Left kidney (tissue), 2 donors: ENCODE measurements around the gene MRPS10. TPM values are rescaled to one million over a fixed set of nuclear protein-coding genes. Genes with fewer than 3 reads are reported as not detected.
"Not testable (repeated sequence)": the region's sequence is repeated elsewhere in the genome, so short reads cannot be mapped to it uniquely, and the experiment has no call there.

Source experiments
- DNase-seq: peaks from one replicate; pipeline ENCODE4 v3.0.0-alpha.2; 2013
- polyA plus RNA-seq: library from polyadenylated mRNA; unstranded; fragments of 120-200 nt; gene quantifications from one replicate; pipeline ENCODE4 v1.2.1, GENCODE V29; 2013; ENCODE audit not compliant: insufficient read length

Gene MRPS10
- polyA plus RNA-seq, 1 donor, result 33.5 TPM

GRCh38 chr6:42239736-42240375 lies 22.2 kb upstream of the MRPS10 start:
- DNase-seq, result no peak

- no peak for DNase-seq
These were observed 21.7 kb upstream of the MRPS10 start for GRCh38 chr6:42239333-42239732.

- no peak for DNase-seq
These were observed 20.2 kb upstream of the MRPS10 start for GRCh38 chr6:42237857-42238256.

- DNase-seq, result no peak
These were observed 19.2 kb upstream of the MRPS10 start for GRCh38 chr6:42236682-42237473.

- no peak for DNase-seq
These were observed 18.4 kb upstream of the MRPS10 start for GRCh38 chr6:42236030-42236429.

- no peak for DNase-seq
These were observed 14.4 kb upstream of the MRPS10 start for GRCh38 chr6:42232035-42232434.

GRCh38 chr6:42230345-42231321 lies 13.0 kb upstream of the MRPS10 start:
- no peak for DNase-seq

- no peak for DNase-seq
These were observed 12.0 kb upstream of the MRPS10 start for GRCh38 chr6:42229506-42230119.

GRCh38 chr6:42228305-42228704 lies 10.6 kb upstream of the MRPS10 start:
- no peak for DNase-seq

GRCh38 chr6:42227173-42227850 lies 9.7 kb upstream of the MRPS10 start:
- no peak for DNase-seq

GRCh38 chr6:42226645-42227143 lies 9.0 kb upstream of the MRPS10 start:
- DNase-seq, result no peak

GRCh38 chr6:42226161-42226611 lies 8.5 kb upstream of the MRPS10 start:
- DNase-seq, result no peak

- DNase-seq, result no peak
These were observed 7.8 kb upstream of the MRPS10 start for GRCh38 chr6:42225419-42225818.

- no peak for DNase-seq
These were observed 7.3 kb upstream of the MRPS10 start for GRCh38 chr6:42225029-42225339.

- no peak for DNase-seq
These were observed 6.8 kb upstream of the MRPS10 start for GRCh38 chr6:42224222-42225028.

- no peak for DNase-seq
These were observed 4.8 kb upstream of the MRPS10 start for GRCh38 chr6:42222448-42222847.

GRCh38 chr6:42221546-42221945 lies 3.9 kb upstream of the MRPS10 start:
- DNase-seq, result no peak

- no peak for DNase-seq
These were observed 3.1 kb upstream of the MRPS10 start for GRCh38 chr6:42220807-42221206.

- no peak for DNase-seq
These were observed 523 bp downstream of the MRPS10 start for GRCh38 chr6:42217157-42217518.

- not testable (repeated sequence) for DNase-seq
These were observed 1.2 kb downstream of the MRPS10 start for GRCh38 chr6:42216495-42216894.

- no peak for DNase-seq
These were observed 5.2 kb downstream of the MRPS10 start for GRCh38 chr6:42212442-42212841.
